HG03159 (cell line): ENCODE measurements around the gene ZNF366.

ENCODE experiments used
- ATAC-seq: cut with Tn5 transposase; IDR thresholded peaks from one replicate; pipeline ENCODE4 v1.9.1; 2021; ENCODE audit warnings: mild to moderate bottlenecking, moderate library complexity; ENCODE audit not compliant: unreplicated experiment

ZNF366 gene

GRCh38 chr5:72465601-72466563, 41.3 kb downstream of the ZNF366 start:
- peak; percentile 75 for ATAC-seq

- ATAC-seq = peak; percentile 22
Measured at GRCh38 chr5:72465066-72465465, 42.1 kb downstream of the ZNF366 start.

GRCh38 chr5:72464071-72464470, 43.1 kb downstream of the ZNF366 start:
- ATAC-seq = no peak

GRCh38 chr5:72463449-72464052, 43.7 kb downstream of the ZNF366 start:
- ATAC-seq = no peak

GRCh38 chr5:72460413-72460812, 46.8 kb downstream of the ZNF366 start:
- no peak for ATAC-seq

- no peak for ATAC-seq
Measured at GRCh38 chr5:72459913-72460312, 47.3 kb downstream of the ZNF366 start.

- no peak for ATAC-seq
Measured at GRCh38 chr5:72459089-72459661, 48.0 kb downstream of the ZNF366 start.

- ATAC-seq = no peak
Measured at GRCh38 chr5:72458407-72458806, 48.8 kb downstream of the ZNF366 start.

- ATAC-seq = no peak
Measured at GRCh38 chr5:72457491-72457890, 49.7 kb downstream of the ZNF366 start.

GRCh38 chr5:72456391-72457074, 50.7 kb downstream of the ZNF366 start:
- no peak for ATAC-seq

- no peak for ATAC-seq
Measured at GRCh38 chr5:72455476-72455875, 51.7 kb downstream of the ZNF366 start.

- no peak for ATAC-seq
Measured at GRCh38 chr5:72454996-72455395, 52.2 kb downstream of the ZNF366 start.

GRCh38 chr5:72453246-72453775, 53.9 kb downstream of the ZNF366 start:
- no peak for ATAC-seq

- ATAC-seq = peak; percentile 11
Measured at GRCh38 chr5:72452515-72453245, 54.5 kb downstream of the ZNF366 start.

GRCh38 chr5:72451741-72452505, 55.3 kb downstream of the ZNF366 start:
- peak; percentile 85 for ATAC-seq

- no peak for ATAC-seq
Measured at GRCh38 chr5:72448368-72448767, 58.8 kb downstream of the ZNF366 start.

GRCh38 chr5:72447751-72448150, 59.5 kb downstream of the ZNF366 start:
- ATAC-seq = no peak

- no peak for ATAC-seq
Measured at GRCh38 chr5:72445969-72446368, 61.2 kb downstream of the ZNF366 start.

- ATAC-seq = no peak
Measured at GRCh38 chr5:72443883-72444282, 63.3 kb downstream of the ZNF366 start.
